ENCODE data around the gene UBL4A.
A peak's percentile ranks its signal among the peaks of the same experiment; 100 is the strongest.

UBL4A gene

GRCh38 chrX:154486396-154487207 is at the start of gene UBL4A:
Gene UBL4A (minus strand): TSS chrX:154486615. CDS start chrX:154486584, 31 bp downstream.
- peak within 1 kb of the TSS; percentile 58 for H3K27ac ChIP-seq (ENCODE audit: low read depth, low read length)
- H3K27me3 ChIP-seq (ENCODE audit: control insufficient read depth in 1 of 2, insufficient read depth in 2 of 2, low read length in 2 of 2): no peaks in the 10 kb centered on the region
- no peaks in the 10 kb centered on the region for H3K9me3 ChIP-seq (ENCODE audit: low read length)
- peak within 1 kb of the TSS; percentile 27 for H3K9ac ChIP-seq (ENCODE audit: low read length)
- peak within 1 kb of the TSS; percentile 54 to 56 for H3K4me3 ChIP-seq (ENCODE audit: low read depth in 1 of 2, low read length in 2 of 2)
- peaks cover 17% of the 10 kb centered on the region for H3K4me1 ChIP-seq (ENCODE audit: insufficient read depth, low read length)
- H3K36me3 ChIP-seq (ENCODE audit: insufficient read depth, low read length): peaks cover 20% of the 10 kb centered on the region

GRCh38 chrX:154535892-154536291 is 49.5 kb upstream of the UBL4A start:
- Histone ChIP-seq H3K9ac (ENCODE audit: low read length) (no peak overlapping the region), H3K27ac (ENCODE audit: low read depth, low read length) (no peak overlapping the region), H3K4me3 (ENCODE audit: low read depth in 1 of 2, low read length in 2 of 2) (no peak overlapping the region), H3K9me3 (ENCODE audit: low read length) (no peaks in the 10 kb centered on the region), H3K36me3 (ENCODE audit: insufficient read depth, low read length) (peaks cover 7% of the 10 kb centered on the region), H3K4me1 (ENCODE audit: insufficient read depth, low read length) (peaks cover 4% of the 10 kb centered on the region), H3K27me3 (ENCODE audit: control insufficient read depth in 1 of 2, insufficient read depth in 2 of 2, low read length in 2 of 2) (peaks cover 0 to 10% of the 10 kb centered on the region in 2 donors)

- peaks cover 7% of the 10 kb centered on the region for H3K36me3 ChIP-seq (ENCODE audit: insufficient read depth, low read length)
- H3K9me3 ChIP-seq (ENCODE audit: low read length): no peaks in the 10 kb centered on the region
- H3K9ac ChIP-seq (ENCODE audit: low read length): no peak overlapping the region
- no peak overlapping the region for H3K27ac ChIP-seq (ENCODE audit: low read depth, low read length)
- H3K4me3 ChIP-seq (ENCODE audit: low read depth in 1 of 2, low read length in 2 of 2): no peak overlapping the region
- H3K27me3 ChIP-seq (ENCODE audit: control insufficient read depth in 1 of 2, insufficient read depth in 2 of 2, low read length in 2 of 2): peaks cover 0 to 14% of the 10 kb centered on the region in 2 donors
- peaks cover 4% of the 10 kb centered on the region for H3K4me1 ChIP-seq (ENCODE audit: insufficient read depth, low read length)
These were observed 48.3 kb upstream of the UBL4A start for GRCh38 chrX:154534526-154535322.

GRCh38 chrX:154532690-154533089 is 46.3 kb upstream of the UBL4A start:
- Histone ChIP-seq H3K4me1 (ENCODE audit: insufficient read depth, low read length) (peaks cover 4% of the 10 kb centered on the region), H3K9ac (ENCODE audit: low read length) (no peak overlapping the region), H3K4me3 (ENCODE audit: low read depth in 1 of 2, low read length in 2 of 2) (no peak overlapping the region), H3K27ac (ENCODE audit: low read depth, low read length) (no peak overlapping the region), H3K9me3 (ENCODE audit: low read length) (no peaks in the 10 kb centered on the region), H3K36me3 (ENCODE audit: insufficient read depth, low read length) (peaks cover 7% of the 10 kb centered on the region), H3K27me3 (ENCODE audit: control insufficient read depth in 1 of 2, insufficient read depth in 2 of 2, low read length in 2 of 2) (peaks cover 0 to 14% of the 10 kb centered on the region in 2 donors)

- H3K9ac ChIP-seq (ENCODE audit: low read length): no peak overlapping the region
- no peaks in the 10 kb centered on the region for H3K9me3 ChIP-seq (ENCODE audit: low read length)
- peaks cover 7% of the 10 kb centered on the region for H3K36me3 ChIP-seq (ENCODE audit: insufficient read depth, low read length)
- H3K4me3 ChIP-seq (ENCODE audit: low read depth in 1 of 2, low read length in 2 of 2): no peak overlapping the region
- H3K27ac ChIP-seq (ENCODE audit: low read depth, low read length): no peak overlapping the region
- peaks cover 7% of the 10 kb centered on the region for H3K4me1 ChIP-seq (ENCODE audit: insufficient read depth, low read length)
- H3K27me3 ChIP-seq (ENCODE audit: control insufficient read depth in 1 of 2, insufficient read depth in 2 of 2, low read length in 2 of 2): peaks cover 0 to 14% of the 10 kb centered on the region in 2 donors
These were observed 45.2 kb upstream of the UBL4A start for GRCh38 chrX:154531626-154532025.

- H3K36me3 ChIP-seq (ENCODE audit: insufficient read depth, low read length): peaks cover 2% of the 10 kb centered on the region
- H3K27me3 ChIP-seq (ENCODE audit: control insufficient read depth in 1 of 2, insufficient read depth in 2 of 2, low read length in 2 of 2): peaks cover 0 to 10% of the 10 kb centered on the region in 2 donors
- H3K27ac ChIP-seq (ENCODE audit: low read depth, low read length): no peak overlapping the region
- no peak overlapping the region for H3K9ac ChIP-seq (ENCODE audit: low read length)
- H3K4me3 ChIP-seq (ENCODE audit: low read depth in 1 of 2, low read length in 2 of 2): no peak overlapping the region
- peaks cover 7% of the 10 kb centered on the region for H3K4me1 ChIP-seq (ENCODE audit: insufficient read depth, low read length)
- no peaks in the 10 kb centered on the region for H3K9me3 ChIP-seq (ENCODE audit: low read length)
These were observed 43.9 kb upstream of the UBL4A start for GRCh38 chrX:154530286-154530685.

- Histone ChIP-seq H3K9me3 (ENCODE audit: low read length) (no peaks in the 10 kb centered on the region), H3K27ac (ENCODE audit: low read depth, low read length) (no peak overlapping the region), H3K27me3 (ENCODE audit: control insufficient read depth in 1 of 2, insufficient read depth in 2 of 2, low read length in 2 of 2) (peaks cover 0 to 8% of the 10 kb centered on the region in 2 donors), H3K4me1 (ENCODE audit: insufficient read depth, low read length) (peaks cover 3% of the 10 kb centered on the region), H3K4me3 (ENCODE audit: low read depth in 1 of 2, low read length in 2 of 2) (no peak overlapping the region), H3K36me3 (ENCODE audit: insufficient read depth, low read length) (no peaks in the 10 kb centered on the region), H3K9ac (ENCODE audit: low read length) (no peak overlapping the region)
These were observed 42.8 kb upstream of the UBL4A start for GRCh38 chrX:154529206-154529612.

- H3K36me3 ChIP-seq (ENCODE audit: insufficient read depth, low read length): no peaks in the 10 kb centered on the region
- peak overlapping the region; percentile 38 to 49 for H3K4me3 ChIP-seq (ENCODE audit: low read depth in 1 of 2, low read length in 2 of 2)
- H3K4me1 ChIP-seq (ENCODE audit: insufficient read depth, low read length): peaks cover 3% of the 10 kb centered on the region
- H3K9me3 ChIP-seq (ENCODE audit: low read length): no peaks in the 10 kb centered on the region
- peak overlapping the region; percentile 54 for H3K9ac ChIP-seq (ENCODE audit: low read length)
- H3K27ac ChIP-seq (ENCODE audit: low read depth, low read length): peak overlapping the region; percentile 51
- H3K27me3 ChIP-seq (ENCODE audit: control insufficient read depth in 1 of 2, insufficient read depth in 2 of 2, low read length in 2 of 2): peaks cover 0 to 4% of the 10 kb centered on the region in 2 donors
These were observed 40.7 kb upstream of the UBL4A start for GRCh38 chrX:154526901-154527675.

- Histone ChIP-seq H3K4me3 (ENCODE audit: low read depth in 1 of 2, low read length in 2 of 2) (no peak overlapping the region), H3K27me3 (ENCODE audit: control insufficient read depth in 1 of 2, insufficient read depth in 2 of 2, low read length in 2 of 2) (peaks cover 0 to 4% of the 10 kb centered on the region in 2 donors), H3K36me3 (ENCODE audit: insufficient read depth, low read length) (no peaks in the 10 kb centered on the region), H3K9ac (ENCODE audit: low read length) (no peak overlapping the region), H3K9me3 (ENCODE audit: low read length) (no peaks in the 10 kb centered on the region), H3K27ac (ENCODE audit: low read depth, low read length) (no peak overlapping the region), H3K4me1 (ENCODE audit: insufficient read depth, low read length) (peaks cover 3% of the 10 kb centered on the region)
These were observed 39.4 kb upstream of the UBL4A start for GRCh38 chrX:154525606-154526490.

- Histone ChIP-seq H3K9me3 (ENCODE audit: low read length) (no peaks in the 10 kb centered on the region), H3K4me3 (ENCODE audit: low read depth in 1 of 2, low read length in 2 of 2) (no peak overlapping the region), H3K36me3 (ENCODE audit: insufficient read depth, low read length) (no peaks in the 10 kb centered on the region), H3K27me3 (ENCODE audit: control insufficient read depth in 1 of 2, insufficient read depth in 2 of 2, low read length in 2 of 2) (no peaks in the 10 kb centered on the region), H3K9ac (ENCODE audit: low read length) (no peak overlapping the region), H3K4me1 (ENCODE audit: insufficient read depth, low read length) (peaks cover 7% of the 10 kb centered on the region), H3K27ac (ENCODE audit: low read depth, low read length) (no peak overlapping the region)
These were observed 33.0 kb upstream of the UBL4A start for GRCh38 chrX:154519389-154519788.
